HepG2 (cell line): ENCODE data around the gene CBX2. TPM values are rescaled to one million over a fixed set of nuclear protein-coding genes. Genes with fewer than 3 reads are reported as not detected.

Experiments used
- ARNTL ChIP-seq: sonication (generic); formaldehyde crosslinking; IDR thresholded peaks from 2 replicates; pipeline ENCODE4 v1.4.0; 2020; ENCODE audit warnings: mild to moderate bottlenecking, missing genetic modification reagents
- BCL6 ChIP-seq: IDR thresholded peaks from 2 replicates; pipeline ENCODE4 v1.6.1; 2016; ENCODE audit warnings: missing genetic modification reagents, missing compliant biosample characterization
- GLI4 ChIP-seq: sonication (generic); formaldehyde crosslinking; IDR thresholded peaks from 2 replicates; pipeline ENCODE4 v1.5.1; 2020; ENCODE audit warnings: missing genetic modification reagents, mild to moderate bottlenecking, moderate library complexity, borderline replicate concordance
- HDAC2 ChIP-seq: sonication (generic); formaldehyde crosslinking; IDR thresholded peaks from 2 replicates; pipeline ENCODE4 v1.4.0; 2020; ENCODE audit warnings: missing genetic modification reagents
- HDAC6 ChIP-seq: fragments of 200-600 bp; sonication (generic); IDR thresholded peaks from 2 replicates; pipeline ENCODE4 v1.7.0; 2017; ENCODE audit warnings: mild to moderate bottlenecking, antibody characterized with exemption, low read length, low read depth
- HOXD1 ChIP-seq: sonication (generic); formaldehyde crosslinking; IDR thresholded peaks from 2 replicates; pipeline ENCODE4 v1.5.0; 2020; ENCODE audit warnings: missing genetic modification reagents
- KAT8 ChIP-seq: IDR thresholded peaks from 2 replicates; pipeline ENCODE4 v1.6.1; 2016; ENCODE audit warnings: missing genetic modification reagents, missing compliant biosample characterization
- KLF11 ChIP-seq: IDR thresholded peaks from 2 replicates; pipeline ENCODE4 v1.6.1; 2016; ENCODE audit warnings: missing compliant biosample characterization
- MTF2 ChIP-seq: sonication (generic); formaldehyde crosslinking; IDR thresholded peaks from 2 replicates; pipeline ENCODE4 v1.5.0; 2020; ENCODE audit warnings: missing genetic modification reagents, borderline replicate concordance
- PAWR ChIP-seq: sonication (generic); formaldehyde crosslinking; IDR thresholded peaks from 2 replicates; pipeline ENCODE4 v1.4.0; 2020; ENCODE audit warnings: missing genetic modification reagents, mild to moderate bottlenecking, borderline replicate concordance
- PLRG1 ChIP-seq: fragments of 450-650 bp; conservative IDR thresholded peaks from 2 replicates; pipeline ENCODE4 v1.6.1; 2016
- RARA ChIP-seq: IDR thresholded peaks from 2 replicates; pipeline ENCODE4 v1.6.1; 2016; ENCODE audit warnings: missing genetic modification reagents, missing compliant biosample characterization
- RCOR2 ChIP-seq: IDR thresholded peaks from 2 replicates; pipeline ENCODE4 v1.6.1; 2016; ENCODE audit warnings: missing biosample characterization, missing genetic modification reagents
- SETDB1 ChIP-seq: sonication (generic); formaldehyde crosslinking; IDR thresholded peaks from 2 replicates; pipeline ENCODE4 v1.5.1; 2020; ENCODE audit warnings: missing genetic modification reagents, mild to moderate bottlenecking, borderline replicate concordance
- SMYD3 ChIP-seq: sonication (generic); formaldehyde crosslinking; IDR thresholded peaks from 2 replicates; pipeline ENCODE4 v1.8.1; 2023; ENCODE audit warnings: mild to moderate bottlenecking, missing genetic modification reagents
- SPEN ChIP-seq: sonication (generic); formaldehyde crosslinking; IDR thresholded peaks from 2 replicates; pipeline ENCODE4 v1.5.1; 2020; ENCODE audit warnings: low read depth, mild to moderate bottlenecking, missing genetic modification reagents
- SYNCRIP ChIP-seq: fragments of 200-400 bp; formaldehyde crosslinking; IDR thresholded peaks from 2 replicates; pipeline ENCODE4 v1.6.1; 2018; ENCODE audit warnings: mild to moderate bottlenecking, low read depth, low read length; ENCODE audit not compliant: insufficient read depth
- TBX3 ChIP-seq: fragments of 450-650 bp; IDR thresholded peaks from 2 replicates; pipeline ENCODE4 v1.6.1; 2017; ENCODE audit warnings: antibody characterized with exemption, mild to moderate bottlenecking, inconsistent platforms, borderline replicate concordance
- THAP11 ChIP-seq: IDR thresholded peaks from 2 replicates; pipeline ENCODE4 v1.6.1; 2016; ENCODE audit warnings: missing biosample characterization, missing genetic modification reagents
- ZFP36L2 ChIP-seq: sonication (generic); formaldehyde crosslinking; IDR thresholded peaks from 2 replicates; pipeline ENCODE4 v1.4.0; 2020; ENCODE audit warnings: missing genetic modification reagents
- ZNF101 ChIP-seq: sonication (generic); formaldehyde crosslinking; IDR thresholded peaks from 2 replicates; pipeline ENCODE4 v1.4.0; 2020; ENCODE audit warnings: mild to moderate bottlenecking, low read depth, missing genetic modification reagents, borderline replicate concordance
- ZNF292 ChIP-seq: sonication (generic); formaldehyde crosslinking; IDR thresholded peaks from 2 replicates; pipeline ENCODE4 v1.8.1; 2022; ENCODE audit warnings: mild to moderate bottlenecking, low read depth, missing genetic modification reagents, borderline replicate concordance
- ZNF598 ChIP-seq: sonication (generic); formaldehyde crosslinking; IDR thresholded peaks from 2 replicates; pipeline ENCODE4 v1.5.1; 2020; ENCODE audit warnings: mild to moderate bottlenecking, missing genetic modification reagents, borderline replicate concordance
- ZNF629 ChIP-seq: sonication (generic); formaldehyde crosslinking; conservative IDR thresholded peaks from 2 replicates; pipeline ENCODE4 v1.5.0; 2020; ENCODE audit warnings: missing genetic modification reagents
- ZNF670 ChIP-seq: sonication (generic); formaldehyde crosslinking; IDR thresholded peaks from 2 replicates; pipeline ENCODE4 v1.8.0; 2022; ENCODE audit warnings: mild to moderate bottlenecking, missing genetic modification reagents, borderline replicate concordance
- ZNF709 ChIP-seq: sonication (generic); formaldehyde crosslinking; IDR thresholded peaks from 2 replicates; pipeline ENCODE4 v1.5.0; 2020; ENCODE audit warnings: mild to moderate bottlenecking, missing genetic modification reagents
- ZNF766 ChIP-seq: sonication (generic); formaldehyde crosslinking; IDR thresholded peaks from 2 replicates; pipeline ENCODE4 v1.5.0; 2020; ENCODE audit warnings: missing genetic modification reagents, borderline replicate concordance
- polyA plus RNA-seq, 8 experiments: library from polyadenylated mRNA; depleted of rRNA in 3 of 8; stranded (reverse) in 7 of 8; unstranded in 1 of 8; fragments of >200 nt; fragmentation: Illumina TruSeq in 4 of 8; extraction: Trizol in 4 of 8; gene quantifications; 2 replicates each; pipeline versions ENCODE4 v1.2.1 to v1.2.3, GENCODE V29; 2011 to 2016; ENCODE audit warnings: low read depth in 4 of 8, missing spikeins in 1 of 8, mixed read lengths in 1 of 8; ENCODE audit not compliant: insufficient read depth in 1 of 8
- total RNA-seq, 5 experiments: library from RNA; depleted of rRNA; stranded (reverse); fragments of >200 nt; fragmentation: Illumina TruSeq; extraction: Trizol; gene quantifications; 2 replicates each; pipeline ENCODE4 v1.2.3, GENCODE V29; 2016; ENCODE audit warnings: low read depth in 1 of 5
- TF ChIP-seq, protein P1 (sequence below): sonication (generic); formaldehyde crosslinking; conservative IDR thresholded peaks from 2 replicates; pipeline ENCODE4 v1.5.0; 2020; ENCODE audit warnings: missing genetic modification reagents
- TF ChIP-seq, protein P2 (sequence below): sonication (generic); formaldehyde crosslinking; IDR thresholded peaks from 2 replicates; pipeline ENCODE4 v1.8.0; 2022; ENCODE audit warnings: missing genetic modification reagents, mild to moderate bottlenecking, moderate library complexity, borderline replicate concordance

CBX2 gene
- total and polyA plus RNA-seq, 2 of the 13 experiments (the other 11 are each of a cell fraction or from before 2014, with no cell fraction given): 14.5 to 31.1 TPM

DNA sequence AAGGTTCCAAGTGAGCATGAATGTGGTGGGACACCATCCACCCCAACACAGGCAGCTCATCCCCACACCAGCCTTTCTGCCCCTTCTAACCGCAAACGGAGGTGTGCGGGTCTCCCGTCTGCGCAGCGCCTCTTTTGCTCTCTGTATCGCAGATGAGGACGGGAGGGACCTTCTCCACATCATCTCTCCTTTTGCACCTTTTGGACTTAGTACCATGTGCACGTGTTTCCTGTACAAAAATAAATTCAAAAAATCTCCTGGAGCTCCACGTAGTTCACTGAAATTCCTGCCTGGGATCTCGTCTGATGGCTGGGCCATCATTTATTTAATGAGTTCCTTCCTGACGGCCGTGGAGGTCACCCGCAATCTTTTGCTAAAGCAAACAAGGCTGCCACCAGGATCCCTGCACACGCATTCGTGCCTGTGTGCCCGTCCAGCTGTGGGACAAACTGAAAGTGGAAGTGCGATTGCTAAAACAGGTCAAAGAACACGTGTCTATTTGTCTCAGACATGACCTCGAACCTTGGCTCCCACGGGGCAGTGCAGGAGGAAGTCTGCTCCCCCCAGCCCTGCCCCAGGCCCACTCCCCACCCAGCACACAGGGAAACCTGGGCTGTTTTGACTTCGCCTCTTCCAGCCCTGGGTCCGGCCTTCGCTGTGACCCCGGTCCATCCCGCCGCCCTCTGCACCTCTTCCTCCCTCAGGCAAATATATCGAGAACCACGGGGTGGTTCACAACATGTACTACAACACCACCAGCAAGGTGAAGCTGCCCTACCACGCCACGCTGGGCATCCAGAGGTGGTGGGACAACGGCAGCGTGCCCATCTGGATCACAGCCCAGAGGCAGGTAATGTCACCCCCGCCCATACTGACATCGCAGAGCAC, 44.9 kb upstream of the CBX2 start (continued):
- no peak; the same call in 1 of the 2 replicates for TF ChIP-seq ZNF709
- TF ChIP-seq SPEN (CRISPR knock-in tag): no peak
- TF ChIP-seq ZNF629 (CRISPR knock-in tag): no peak
- no peak for TF ChIP-seq TBX3
- TF ChIP-seq KLF11 (CRISPR knock-in tag): no peak
- TF ChIP-seq ARNTL: peak; percentile 84; the same call in 1 of the 2 replicates
- TF ChIP-seq ZNF766 (CRISPR knock-in tag): 0 out of 2 replicates have a peak, but pooled peaks have one; percentile 21
- peak; percentile 51 for TF ChIP-seq RCOR2 (CRISPR knock-in tag)
- TF ChIP-seq MTF2 (CRISPR knock-in tag): no peak
- peak; percentile 69 for TF ChIP-seq KAT8
- TF ChIP-seq THAP11 (CRISPR knock-in tag): peak; percentile 83
- TF ChIP-seq GLI4 (CRISPR knock-in tag): no peak
- peak; percentile 77 for TF ChIP-seq RARA (CRISPR knock-in tag)
- TF ChIP-seq ZNF670: peak; percentile 70; the same call in 1 of the 2 replicates
- no peak for TF ChIP-seq HOXD1 (CRISPR knock-in tag)
- TF ChIP-seq, protein P1, sequence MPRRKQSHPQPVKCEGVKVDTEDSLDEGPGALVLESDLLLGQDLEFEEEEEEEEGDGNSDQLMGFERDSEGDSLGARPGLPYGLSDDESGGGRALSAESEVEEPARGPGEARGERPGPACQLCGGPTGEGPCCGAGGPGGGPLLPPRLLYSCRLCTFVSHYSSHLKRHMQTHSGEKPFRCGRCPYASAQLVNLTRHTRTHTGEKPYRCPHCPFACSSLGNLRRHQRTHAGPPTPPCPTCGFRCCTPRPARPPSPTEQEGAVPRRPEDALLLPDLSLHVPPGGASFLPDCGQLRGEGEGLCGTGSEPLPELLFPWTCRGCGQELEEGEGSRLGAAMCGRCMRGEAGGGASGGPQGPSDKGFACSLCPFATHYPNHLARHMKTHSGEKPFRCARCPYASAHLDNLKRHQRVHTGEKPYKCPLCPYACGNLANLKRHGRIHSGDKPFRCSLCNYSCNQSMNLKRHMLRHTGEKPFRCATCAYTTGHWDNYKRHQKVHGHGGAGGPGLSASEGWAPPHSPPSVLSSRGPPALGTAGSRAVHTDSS: no peak
- no peak for TF ChIP-seq ZNF101 (CRISPR knock-in tag)
- TF ChIP-seq SYNCRIP: no peak
- TF ChIP-seq SMYD3: no peak
- no peak for TF ChIP-seq HDAC6
- no peak for TF ChIP-seq ZFP36L2 (CRISPR knock-in tag)
- peak; percentile 91 for TF ChIP-seq HDAC2 (CRISPR knock-in tag)
- TF ChIP-seq ZNF598 (CRISPR knock-in tag): peak; percentile 32; the same call in 1 of the 2 replicates
- peak; percentile 49; the same call in 1 of the 2 replicates for TF ChIP-seq ZNF292 (CRISPR knock-in tag)
- TF ChIP-seq PAWR (CRISPR knock-in tag): no peak
- no peak for TF ChIP-seq PLRG1
- TF ChIP-seq BCL6: peak; percentile 60; the same call in 1 of the 2 replicates
- no peak for TF ChIP-seq SETDB1
- TF ChIP-seq, protein P2, sequence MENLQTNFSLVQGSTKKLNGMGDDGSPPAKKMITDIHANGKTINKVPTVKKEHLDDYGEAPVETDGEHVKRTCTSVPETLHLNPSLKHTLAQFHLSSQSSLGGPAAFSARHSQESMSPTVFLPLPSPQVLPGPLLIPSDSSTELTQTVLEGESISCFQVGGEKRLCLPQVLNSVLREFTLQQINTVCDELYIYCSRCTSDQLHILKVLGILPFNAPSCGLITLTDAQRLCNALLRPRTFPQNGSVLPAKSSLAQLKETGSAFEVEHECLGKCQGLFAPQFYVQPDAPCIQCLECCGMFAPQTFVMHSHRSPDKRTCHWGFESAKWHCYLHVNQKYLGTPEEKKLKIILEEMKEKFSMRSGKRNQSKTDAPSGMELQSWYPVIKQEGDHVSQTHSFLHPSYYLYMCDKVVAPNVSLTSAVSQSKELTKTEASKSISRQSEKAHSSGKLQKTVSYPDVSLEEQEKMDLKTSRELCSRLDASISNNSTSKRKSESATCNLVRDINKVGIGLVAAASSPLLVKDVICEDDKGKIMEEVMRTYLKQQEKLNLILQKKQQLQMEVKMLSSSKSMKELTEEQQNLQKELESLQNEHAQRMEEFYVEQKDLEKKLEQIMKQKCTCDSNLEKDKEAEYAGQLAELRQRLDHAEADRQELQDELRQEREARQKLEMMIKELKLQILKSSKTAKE (CRISPR knock-in tag): peak; percentile 77; the same call in 1 of the 2 replicates
